Neuronal stem cell (in vitro differentiated cells): ENCODE results near the gene DTNA.
A peak's percentile ranks its signal among the peaks of the same experiment; 100 is the strongest.

Experiments
- DNase-seq: peaks from one replicate; pipeline ENCODE4 v3.0.0-alpha.2; 2013; ENCODE audit warnings: low spot score
- H2AFZ ChIP-seq: one replicate; pipeline ENCODE4 v1.6.1; 2013; ENCODE audit warnings: mild to moderate bottlenecking, low read length, inconsistent platforms
- H2AK5ac ChIP-seq: 2 replicates; pipeline ENCODE4 v1.6.1; 2013; ENCODE audit warnings: low read depth, mild to moderate bottlenecking, inconsistent platforms, low read length, moderate library complexity, mixed read lengths
- H2BK120ac ChIP-seq: 2 replicates; pipeline ENCODE4 v1.6.1; 2013; ENCODE audit warnings: low read depth, mild to moderate bottlenecking, inconsistent platforms, low read length, moderate library complexity, mixed read lengths
- H2BK12ac ChIP-seq: one replicate; pipeline ENCODE4 v1.6.1; 2013; ENCODE audit warnings: low read length, inconsistent platforms
- H2BK15ac ChIP-seq: 2 replicates; pipeline ENCODE4 v1.6.1; 2013; ENCODE audit warnings: mild to moderate bottlenecking, low read length, inconsistent platforms, mixed read lengths
- H2BK5ac ChIP-seq: one replicate; pipeline ENCODE4 v1.6.1; 2013; ENCODE audit warnings: inconsistent platforms, mild to moderate bottlenecking, low read length, moderate library complexity
- H3K14ac ChIP-seq: one replicate; pipeline ENCODE4 v1.6.1; 2013; ENCODE audit warnings: low read length, inconsistent platforms
- H3K18ac ChIP-seq: 2 replicates; pipeline ENCODE4 v1.6.1; 2013; ENCODE audit warnings: low read length, inconsistent platforms
- H3K23ac ChIP-seq: 2 replicates; pipeline ENCODE4 v1.6.1; 2013; ENCODE audit warnings: low read depth, mild to moderate bottlenecking, mixed read lengths, low read length, inconsistent platforms; ENCODE audit not compliant: poor library complexity
- H3K27ac ChIP-seq: replicated peaks from 3 replicates; pipeline ENCODE4 v1.5.1; 2013; ENCODE audit warnings: low read length, inconsistent platforms
- H3K27me3 ChIP-seq, 3 experiments: 2 replicates each; pipeline ENCODE4 v1.6.1; 2013; ENCODE audit warnings: low read length in 3 of 3, mild to moderate bottlenecking in 2 of 3, inconsistent platforms in 1 of 3, low read depth in 1 of 3, mixed read lengths in 1 of 3, moderate library complexity in 1 of 3; ENCODE audit not compliant: control insufficient read depth in 3 of 3, insufficient read depth in 3 of 3
- H3K36me3 ChIP-seq, 2 donors: replicated peaks in 1 of 2; 2 replicates each; pipeline ENCODE4 v1.6.1; 2013; ENCODE audit warnings: low read length in 2 of 2; ENCODE audit not compliant: control insufficient read depth in 2 of 2, insufficient read depth in 2 of 2
- H3K4ac ChIP-seq: 2 replicates; pipeline ENCODE4 v1.6.1; 2013; ENCODE audit warnings: inconsistent platforms, mild to moderate bottlenecking, low read length, moderate library complexity
- H3K4me1 ChIP-seq, 2 donors: 1 replicate in 1 of 2; 2 replicates in 1 of 2; pipeline ENCODE4 v1.6.1; 2013; ENCODE audit warnings: low read length in 2 of 2, low read depth in 1 of 2; ENCODE audit not compliant: control insufficient read depth in 2 of 2, insufficient read depth in 1 of 2
- H3K4me2 ChIP-seq: one replicate; pipeline ENCODE4 v1.6.1; 2013; ENCODE audit warnings: mild to moderate bottlenecking, low read length, inconsistent platforms; ENCODE audit not compliant: insufficient read depth, poor library complexity, severe bottlenecking
- H3K4me3 ChIP-seq, 2 donors: 2 replicates each; pipeline ENCODE4 v1.5.1; 2013; ENCODE audit warnings: low read length in 2 of 2, mild to moderate bottlenecking in 2 of 2, inconsistent platforms in 1 of 2, moderate library complexity in 1 of 2
- H3K79me1 ChIP-seq: one replicate; pipeline ENCODE4 v1.6.1; 2013; ENCODE audit warnings: low read depth, mild to moderate bottlenecking, inconsistent platforms, low read length, moderate library complexity
- H3K9ac ChIP-seq: one replicate; pipeline ENCODE4 v1.6.1; 2013; ENCODE audit warnings: mild to moderate bottlenecking, low read depth, low read length, inconsistent platforms; ENCODE audit not compliant: poor library complexity
- H3K9me3 ChIP-seq, 2 donors: replicated peaks in 1 of 2; 2 replicates each; pipeline versions ENCODE3 to v1.6.1; 2013; ENCODE audit warnings: low read length in 2 of 2, mild to moderate bottlenecking in 2 of 2, inconsistent platforms in 1 of 2, low read depth in 1 of 2, mixed read lengths in 1 of 2, moderate library complexity in 1 of 2; ENCODE audit not compliant: control insufficient read depth in 2 of 2, insufficient read depth in 1 of 2
- H4K8ac ChIP-seq: one replicate; pipeline ENCODE4 v1.6.1; 2013; ENCODE audit warnings: low read depth, mild to moderate bottlenecking, inconsistent platforms, low read length, moderate library complexity
- H4K91ac ChIP-seq: one replicate; pipeline ENCODE4 v1.6.1; 2013; ENCODE audit warnings: low read length, low read depth, mild to moderate bottlenecking, inconsistent platforms; ENCODE audit not compliant: poor library complexity
- WGBS, 2 donors: extraction: QIAGEN DNeasy Blood & Tissue Kit; methylation state at CpG; one replicate each; pipeline ENCODE4 v1.1.7; 2013; ENCODE audit warnings: missing lambda C conversion rate in 2 of 2, mixed read lengths in 1 of 2; ENCODE audit not compliant: insufficient read length in 2 of 2, insufficient replicate concordance in 1 of 2; ENCODE audit errors: extremely low coverage in 2 of 2; 5-methylcytosine and 5-hydroxymethylcytosine counted together

The DTNA gene

GRCh38 chr18:34783501-34783900 is 73.4 kb downstream of the DTNA start:
- no peaks in the 10 kb centered on the region for H3K36me3 ChIP-seq
- H2BK12ac ChIP-seq, result no peak overlapping the region
- H4K8ac ChIP-seq, result no peak overlapping the region
- H2AFZ ChIP-seq, result no peak overlapping the region
- no peak for DNase-seq
- no peak overlapping the region for H3K18ac ChIP-seq
- no peak overlapping the region for H4K91ac ChIP-seq
- no peak overlapping the region for H3K9ac ChIP-seq
- H3K4me1 ChIP-seq, result peaks cover 0 to 4% of the 10 kb centered on the region in 2 donors
- no peak overlapping the region for H2AK5ac ChIP-seq
- H3K27me3 ChIP-seq, result no peaks in the 10 kb centered on the region
- no peak overlapping the region for H2BK15ac ChIP-seq
- no peak overlapping the region for H3K4me3 ChIP-seq
- no peak overlapping the region for H2BK120ac ChIP-seq
- no peak overlapping the region for H3K4me2 ChIP-seq
- H3K14ac ChIP-seq, result no peak overlapping the region
- H3K79me1 ChIP-seq, result no peaks in the 10 kb centered on the region
- H3K27ac ChIP-seq, result no peak overlapping the region
- H3K9me3 ChIP-seq, result no peaks in the 10 kb centered on the region
- WGBS, 2 donors, result no CpG with 5 or more reads among the region's 3 CpGs
- no peak overlapping the region for H3K23ac ChIP-seq
- H2BK5ac ChIP-seq, result no peak overlapping the region
- no peak overlapping the region for H3K4ac ChIP-seq

GRCh38 chr18:34786162-34786741 is 76.2 kb downstream of the DTNA start:
- no CpG with 5 or more reads among the region's 6 CpGs for WGBS, 2 donors
- Histone ChIP-seq H3K36me3 (peaks cover 0 to 2% of the 10 kb centered on the region in 2 donors), H3K4me2 (no peak overlapping the region), H2BK15ac (no peak overlapping the region), H2AK5ac (no peak overlapping the region), H3K4me3 (no peak overlapping the region), H2BK120ac (no peak overlapping the region), H3K9ac (no peak overlapping the region), H2BK5ac (no peak overlapping the region), H4K91ac (no peak overlapping the region), H3K79me1 (no peaks in the 10 kb centered on the region), H2BK12ac (no peak overlapping the region), H3K27ac (no peak overlapping the region), H3K27me3 (no peaks in the 10 kb centered on the region), H2AFZ (no peak overlapping the region), H3K9me3 (no peaks in the 10 kb centered on the region), H3K14ac (no peak overlapping the region), H3K4me1 (peaks cover 0 to 4% of the 10 kb centered on the region in 2 donors), H3K4ac (no peak overlapping the region), H4K8ac (no peak overlapping the region), H3K23ac (no peak overlapping the region), H3K18ac (no peak overlapping the region)
- DNase-seq, result no peak

DNA sequence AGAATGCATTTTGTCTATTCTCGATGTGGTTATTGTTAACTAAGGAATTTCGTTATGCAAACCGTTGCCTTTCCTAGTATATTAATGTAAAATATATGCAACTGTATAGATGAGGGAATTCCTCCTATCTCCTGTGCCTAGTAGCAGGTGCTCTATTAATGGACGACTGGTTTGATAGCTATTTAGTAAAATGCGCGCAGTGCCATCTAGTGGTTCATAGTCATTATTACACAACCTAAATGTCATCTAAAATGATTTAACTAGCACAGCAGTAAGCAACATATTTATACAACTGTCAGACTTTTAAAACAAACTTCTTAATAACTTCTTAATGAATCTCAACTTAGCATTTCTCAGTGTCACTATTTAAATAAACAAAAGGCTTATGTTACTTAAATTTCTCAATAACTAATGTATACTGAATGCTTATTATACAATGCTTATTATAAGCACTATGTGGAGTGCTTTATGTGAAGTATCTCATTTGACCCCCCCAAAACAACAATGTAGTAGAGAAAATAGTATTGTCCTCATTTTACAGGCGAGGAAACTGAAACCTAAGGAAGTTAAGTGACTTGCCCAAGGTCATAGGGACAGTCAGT is 77.9 kb downstream of the DTNA start:
- Histone ChIP-seq H3K4ac (no peak overlapping the region), H2AK5ac (no peak overlapping the region), H3K27ac (no peak overlapping the region), H4K91ac (no peak overlapping the region), H3K27me3 (no peaks in the 10 kb centered on the region), H3K4me1 (peaks cover 0 to 4% of the 10 kb centered on the region in 2 donors), H3K36me3 (peaks cover 0 to 2% of the 10 kb centered on the region in 2 donors), H3K9me3 (peaks cover 2 to 3% of the 10 kb centered on the region in 2 donors), H2BK5ac (no peak overlapping the region), H2AFZ (no peak overlapping the region), H3K18ac (no peak overlapping the region), H3K23ac (no peak overlapping the region), H3K4me2 (no peak overlapping the region), H2BK120ac (no peak overlapping the region), H3K79me1 (no peaks in the 10 kb centered on the region), H3K4me3 (no peak overlapping the region), H3K14ac (no peak overlapping the region), H2BK15ac (no peak overlapping the region), H2BK12ac (no peak overlapping the region), H4K8ac (no peak overlapping the region), H3K9ac (no peak overlapping the region)
- DNase-seq, result peak; percentile 58
- WGBS, 2 donors, result no CpG with 5 or more reads among the region's 7 CpGs

DNA sequence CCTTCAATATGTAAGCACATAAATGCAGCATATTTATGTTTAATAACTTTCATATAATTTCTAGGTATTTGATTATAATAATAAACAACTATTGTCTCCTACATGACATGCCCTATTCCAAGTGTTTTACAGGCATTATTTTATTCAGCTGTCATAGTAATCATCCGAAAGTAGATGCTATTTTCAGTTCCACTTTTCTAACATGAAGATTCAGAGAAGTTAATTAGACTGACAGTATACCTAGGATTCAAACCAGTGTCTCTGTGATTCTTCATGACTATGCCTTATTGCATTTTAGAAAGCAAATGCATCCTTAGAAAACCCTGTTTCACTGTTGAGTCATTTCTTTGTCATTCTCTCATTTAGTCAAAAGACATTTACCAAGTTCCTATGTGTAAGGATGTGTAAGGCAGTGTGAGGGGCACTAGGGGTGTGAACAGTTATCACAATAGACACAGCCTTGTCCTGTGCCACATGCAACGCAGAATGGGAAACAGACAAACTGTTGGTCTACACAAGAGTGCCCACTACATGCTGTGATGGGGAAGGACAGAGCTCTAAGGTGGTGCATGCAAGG is 79.8 kb downstream of the DTNA start:
- no peak overlapping the region for H3K18ac ChIP-seq
- peaks cover 2 to 13% of the 10 kb centered on the region in 2 donors for H3K9me3 ChIP-seq
- no peak overlapping the region for H4K8ac ChIP-seq
- H3K4me3 ChIP-seq, result no peak overlapping the region
- no peak overlapping the region for H3K4ac ChIP-seq
- H3K9ac ChIP-seq, result no peak overlapping the region
- H3K23ac ChIP-seq, result no peak overlapping the region
- no peaks in the 10 kb centered on the region for H3K27me3 ChIP-seq
- no peak overlapping the region for H2AK5ac ChIP-seq
- no peak overlapping the region for H3K27ac ChIP-seq
- H2BK5ac ChIP-seq, result no peak overlapping the region
- peaks cover 7 to 12% of the 10 kb centered on the region in 2 donors for H3K4me1 ChIP-seq
- H3K36me3 ChIP-seq, result peaks cover 0 to 2% of the 10 kb centered on the region in 2 donors
- H3K79me1 ChIP-seq, result no peaks in the 10 kb centered on the region
- no peak overlapping the region for H3K4me2 ChIP-seq
- H4K91ac ChIP-seq, result no peak overlapping the region
- no peak for DNase-seq
- no CpG with 5 or more reads among the region's 2 CpGs for WGBS, 2 donors
- H2BK120ac ChIP-seq, result no peak overlapping the region
- H2AFZ ChIP-seq, result no peak overlapping the region
- H2BK15ac ChIP-seq, result no peak overlapping the region
- H3K14ac ChIP-seq, result no peak overlapping the region
- H2BK12ac ChIP-seq, result no peak overlapping the region
